PC-9 (cell line): ENCODE measurements around the gene DLG2. TPM values are rescaled to one million over a fixed set of nuclear protein-coding genes. Genes with fewer than 3 reads are reported as not detected.

ENCODE experiments used
- BruUV-seq: library from RNA; stranded (reverse); fragments of 400-500 nt; replicated peaks from 2 replicates; lab custom pipeline; 2021; lab: Mats Ljungman, UMichigan
- CTCF ChIA-PET: fragments of 300-600 bp; sonication (Branson Sonifier 250); formaldehyde crosslinking; loops from one replicate; lab custom pipeline; 2022; ENCODE audit warnings: antibody characterized with exemption; lab: Charles Lee
- POLR2A ChIA-PET: fragments of 300-600 bp; sonication (Branson Sonifier 250); formaldehyde crosslinking; loops from one replicate; lab custom pipeline; 2022; ENCODE audit warnings: antibody characterized with exemption; ENCODE audit not compliant: unreplicated experiment; lab: Charles Lee
- DNase-seq, 2 experiments: peaks; one replicate each; pipeline versions ENCODE4 v3.0.0 to v3.0.0-alpha.2; 2015 to 2022; ENCODE audit warnings: mixed read lengths in 1 of 2
- H2AFZ ChIP-seq: fragments of 200-600 bp; sonication (generic); 2 replicates; pipeline ENCODE4 v1.8.1; 2017; ENCODE audit warnings: antibody characterized with exemption
- H3F3A ChIP-seq: fragments of 200-600 bp; sonication (generic); 2 replicates; pipeline ENCODE4 v1.8.1; 2017; ENCODE audit warnings: antibody characterized with exemption, mild to moderate bottlenecking, low read depth; ENCODE audit not compliant: insufficient read depth
- H3K27ac ChIP-seq: fragments of 200-600 bp; sonication (generic); 2 replicates; pipeline ENCODE4 v1.6.1; 2016; ENCODE audit warnings: mixed run types
- H3K27me3 ChIP-seq: fragments of 200-600 bp; sonication (generic); 2 replicates; pipeline ENCODE4 v1.6.1; 2016; ENCODE audit warnings: low read depth, mixed run types; ENCODE audit not compliant: insufficient read depth
- H3K36me3 ChIP-seq: fragments of 200-600 bp; sonication (generic); 2 replicates; pipeline ENCODE4 v1.6.1; 2016; ENCODE audit warnings: low read depth, mixed run types
- H3K4me1 ChIP-seq: fragments of 200-600 bp; sonication (generic); replicated peaks from 2 replicates; pipeline ENCODE4 v1.6.1; 2016; ENCODE audit warnings: mixed run types; ENCODE audit not compliant: insufficient read depth
- H3K4me2 ChIP-seq: fragments of 200-600 bp; sonication (generic); 2 replicates; pipeline ENCODE4 v1.6.1; 2017; ENCODE audit warnings: mixed run types
- H3K4me3 ChIP-seq: fragments of 200-600 bp; sonication (generic); 2 replicates; pipeline ENCODE4 v1.6.1; 2016; ENCODE audit warnings: mixed run types
- H3K79me2 ChIP-seq: fragments of 200-600 bp; sonication (generic); 2 replicates; pipeline ENCODE4 v1.6.1; 2017; ENCODE audit warnings: low read depth, mixed run types
- H3K9me2 ChIP-seq: fragments of 200-600 bp; sonication (generic); 2 replicates; pipeline ENCODE4 v1.8.1; 2017; ENCODE audit warnings: mild to moderate bottlenecking; ENCODE audit not compliant: insufficient read depth
- H3K9me3 ChIP-seq: fragments of 200-600 bp; sonication (generic); 2 replicates; pipeline ENCODE4 v1.8.1; 2016; ENCODE audit warnings: low read depth; ENCODE audit not compliant: insufficient read depth
- H4K20me1 ChIP-seq: fragments of 200-600 bp; sonication (generic); 2 replicates; pipeline ENCODE4 v1.8.1; 2017; ENCODE audit not compliant: insufficient read depth
- EZH2 ChIP-seq: fragments of 200-600 bp; sonication (generic); IDR thresholded peaks from 2 replicates; pipeline ENCODE4 v1.8.0; 2017; ENCODE audit warnings: antibody characterized with exemption, low read depth
- intact Hi-C: fragments of 100-400 bp; cut with micrococcal nuclease; formaldehyde crosslinking; loops from one replicate; pipeline ENCODE4 v1.10.0; 2022; ENCODE audit not compliant: unreplicated experiment
- total RNA-seq: library from RNA; stranded (reverse); gene quantifications from 2 replicates; pipeline ENCODE4 v1.2.3, GENCODE V29; 2021
- TF ChIP-seq, protein P1 (sequence below): fragments of 200-600 bp; sonication (generic); conservative IDR thresholded peaks from 2 replicates; pipeline ENCODE4 v1.6.1; 2017; ENCODE audit warnings: mixed run types, antibody characterized with exemption, mild to moderate bottlenecking, moderate library complexity

The DLG2 gene
- total RNA-seq, 1 experiment from 2014 or later, result 6.4 TPM

DNA sequence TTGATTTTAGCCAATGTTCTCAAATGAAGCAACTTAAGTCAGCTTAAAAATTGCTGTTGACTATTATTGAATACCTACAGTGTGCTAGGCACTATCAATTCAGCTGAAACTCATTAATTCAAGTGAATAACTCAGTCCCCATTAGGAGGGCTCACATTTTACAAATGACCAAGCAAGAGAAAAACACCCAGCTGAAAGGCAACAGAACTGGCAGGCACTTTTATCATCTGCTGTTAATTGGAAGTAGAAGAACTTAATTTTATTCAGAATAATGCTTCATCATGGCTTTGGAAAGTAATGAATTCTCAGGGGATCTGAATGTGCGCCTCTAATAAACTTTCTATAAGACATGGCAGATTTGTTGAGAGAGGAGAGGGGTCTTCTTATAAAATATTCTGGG is 1066.9 kb downstream of the DLG2 start:
- no TSS peak for BruUV-seq
- ChIA-PET CTCF (interaction anchor here (0.7 kb wide), 1 partner anchor 1032 kb away, joined by 4 read pairs; no protein-coding TSS in a partner anchor), POLR2A (no interaction called here)
- intact Hi-C loops, result no loop called here
- no peak overlapping the region for H3K4me2 ChIP-seq
- TF ChIP-seq EZH2, result no peak
- TF ChIP-seq, protein P1, sequence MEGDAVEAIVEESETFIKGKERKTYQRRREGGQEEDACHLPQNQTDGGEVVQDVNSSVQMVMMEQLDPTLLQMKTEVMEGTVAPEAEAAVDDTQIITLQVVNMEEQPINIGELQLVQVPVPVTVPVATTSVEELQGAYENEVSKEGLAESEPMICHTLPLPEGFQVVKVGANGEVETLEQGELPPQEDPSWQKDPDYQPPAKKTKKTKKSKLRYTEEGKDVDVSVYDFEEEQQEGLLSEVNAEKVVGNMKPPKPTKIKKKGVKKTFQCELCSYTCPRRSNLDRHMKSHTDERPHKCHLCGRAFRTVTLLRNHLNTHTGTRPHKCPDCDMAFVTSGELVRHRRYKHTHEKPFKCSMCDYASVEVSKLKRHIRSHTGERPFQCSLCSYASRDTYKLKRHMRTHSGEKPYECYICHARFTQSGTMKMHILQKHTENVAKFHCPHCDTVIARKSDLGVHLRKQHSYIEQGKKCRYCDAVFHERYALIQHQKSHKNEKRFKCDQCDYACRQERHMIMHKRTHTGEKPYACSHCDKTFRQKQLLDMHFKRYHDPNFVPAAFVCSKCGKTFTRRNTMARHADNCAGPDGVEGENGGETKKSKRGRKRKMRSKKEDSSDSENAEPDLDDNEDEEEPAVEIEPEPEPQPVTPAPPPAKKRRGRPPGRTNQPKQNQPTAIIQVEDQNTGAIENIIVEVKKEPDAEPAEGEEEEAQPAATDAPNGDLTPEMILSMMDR, result no peak
- DNase-seq, result no peak
- H3F3A ChIP-seq, result no peaks in the 10 kb centered on the region
- H3K9me3 ChIP-seq, result no peaks in the 10 kb centered on the region
- no peak overlapping the region for H2AFZ ChIP-seq
- no peaks in the 10 kb centered on the region for H3K36me3 ChIP-seq
- no peaks in the 10 kb centered on the region for H3K4me1 ChIP-seq
- no peaks in the 10 kb centered on the region for H4K20me1 ChIP-seq
- no peaks in the 10 kb centered on the region for H3K9me2 ChIP-seq
- no peak overlapping the region for H3K27ac ChIP-seq
- no peaks in the 10 kb centered on the region for H3K79me2 ChIP-seq
- no peak overlapping the region for H3K4me3 ChIP-seq
- no peaks in the 10 kb centered on the region for H3K27me3 ChIP-seq

- intact Hi-C loops, result loop anchor here (2.0 kb wide), 2 partner anchors 157 to 1033 kb away; no protein-coding TSS in a partner anchor
- Histone ChIP-seq H2AFZ (no peak overlapping the region), H3K4me3 (no peak overlapping the region), H3K79me2 (no peaks in the 10 kb centered on the region), H3F3A (no peaks in the 10 kb centered on the region), H3K4me2 (no peak overlapping the region), H4K20me1 (no peaks in the 10 kb centered on the region), H3K9me2 (no peaks in the 10 kb centered on the region), H3K27me3 (no peaks in the 10 kb centered on the region), H3K27ac (no peak overlapping the region), H3K36me3 (no peaks in the 10 kb centered on the region), H3K4me1 (no peaks in the 10 kb centered on the region), H3K9me3 (no peaks in the 10 kb centered on the region)
- no peak for TF ChIP-seq EZH2
- TF ChIP-seq, protein P1, result peak; percentile 89
- ChIA-PET POLR2A (interaction anchor here (0.6 to 0.7 kb wide), 2 partner anchors 476 to 972 kb away, joined by 3 to 7 read pairs; no protein-coding TSS in a partner anchor), CTCF (interaction anchor here (0.5 to 1.1 kb wide), 2 partner anchors 9 to 722 kb away, joined by 3 read pairs; no protein-coding TSS in a partner anchor)
- BruUV-seq, result no TSS peak
- peak in 1 of 2 experiments; percentile 19 for DNase-seq
These were observed 1068.8 kb downstream of the DLG2 start for GRCh38 chr11:84558085-84558905.

DNA sequence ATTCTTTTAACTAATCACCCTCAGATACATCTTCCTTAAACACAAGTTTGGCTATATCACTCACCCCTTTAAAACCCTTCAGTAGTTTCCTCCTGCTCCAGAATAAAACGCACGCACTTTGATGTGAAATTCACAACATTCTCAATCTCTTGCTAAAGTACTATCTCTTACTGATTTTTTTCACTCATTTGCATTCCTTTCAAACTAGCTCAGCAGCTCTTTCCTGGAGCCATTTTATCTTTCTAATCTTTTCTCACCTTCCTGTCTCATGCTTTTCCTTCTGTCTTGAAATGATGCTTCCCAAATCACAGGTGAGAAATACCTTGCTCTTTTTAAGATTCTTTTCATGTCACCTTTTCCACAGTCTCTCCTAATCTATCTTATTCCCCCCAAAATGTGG is 1074.4 kb downstream of the DLG2 start:
- Histone ChIP-seq H3K9me2 (no peaks in the 10 kb centered on the region), H3K79me2 (no peaks in the 10 kb centered on the region), H2AFZ (no peak overlapping the region), H3K9me3 (no peaks in the 10 kb centered on the region), H3K27ac (no peak overlapping the region), H3K27me3 (peaks cover 4% of the 10 kb centered on the region; the same call in 1 of the 2 replicates), H3F3A (no peaks in the 10 kb centered on the region), H3K36me3 (no peaks in the 10 kb centered on the region), H3K4me1 (no peaks in the 10 kb centered on the region), H3K4me3 (no peak overlapping the region), H3K4me2 (no peak overlapping the region), H4K20me1 (no peaks in the 10 kb centered on the region)
- ChIA-PET CTCF (no interaction called here), POLR2A (no interaction called here)
- no TSS peak for BruUV-seq
- TF ChIP-seq EZH2, result no peak
- TF ChIP-seq, protein P1, result no peak
- intact Hi-C loops, result no loop called here
- no peak for DNase-seq
